HL-60 (cell line): ENCODE measurements around the gene SLC22A1.

Source experiments
- CTCF ChIP-seq: IDR thresholded peaks from one replicate; pipeline ENCODE4 v1.5.1; 2011; ENCODE audit warnings: low read length, control low read depth, inconsistent platforms; ENCODE audit not compliant: insufficient read depth
- POLR2AphosphoS5 ChIP-seq: IDR thresholded peaks from 2 replicates; pipeline ENCODE4 v1.6.1; 2012; ENCODE audit warnings: low read depth

GRCh38 chr6:160077526-160077925 lies 44.1 kb upstream of the SLC22A1 start:
- TF ChIP-seq POLR2AphosphoS5 (no peak), CTCF (no peak)
